Measurements from ENCODE around the gene GLI3.

Gene GLI3

GRCh38 chr7:42138691-42139090 lies 98.3 kb downstream of the GLI3 start:
- no peaks in the 10 kb centered on the region for H3K36me3 ChIP-seq (ENCODE audit: control insufficient read depth, insufficient read depth, low read length)
- no peak for DNase-seq

GRCh38 chr7:42137941-42138340 lies 99.1 kb downstream of the GLI3 start:
- DNase-seq, result no peak
- Histone ChIP-seq H3K9me3 (ENCODE audit: control insufficient read depth, low read length) (no peaks in the 10 kb centered on the region), H3K36me3 (ENCODE audit: control insufficient read depth, insufficient read depth, low read length) (no peaks in the 10 kb centered on the region), H3K27ac (ENCODE audit: insufficient read depth, low read length, poor library complexity, severe bottlenecking) (no peak overlapping the region), H3K4me3 (ENCODE audit: insufficient read depth, low read depth, low read length, poor library complexity, severe bottlenecking) (no peak overlapping the region), H3K4me1 (ENCODE audit: control insufficient read depth, insufficient read depth, low read length, poor library complexity, severe bottlenecking) (no peaks in the 10 kb centered on the region), H3K27me3 (replicated peaks; ENCODE audit: control insufficient read depth, insufficient read depth, low read length, poor library complexity, severe bottlenecking) (no peaks in the 10 kb centered on the region)

More at GRCh38 chr7:42138691-42139090, 98.3 kb downstream of the GLI3 start:
- no peak overlapping the region for H3K4me3 ChIP-seq (ENCODE audit: insufficient read depth, low read depth, low read length, poor library complexity, severe bottlenecking)
- no peaks in the 10 kb centered on the region for H3K9me3 ChIP-seq (ENCODE audit: control insufficient read depth, low read length)
- no peaks in the 10 kb centered on the region for H3K4me1 ChIP-seq (ENCODE audit: control insufficient read depth, insufficient read depth, low read length, poor library complexity, severe bottlenecking)
- no peak overlapping the region for H3K27ac ChIP-seq (ENCODE audit: insufficient read depth, low read length, poor library complexity, severe bottlenecking)
- no peaks in the 10 kb centered on the region for H3K27me3 ChIP-seq (replicated peaks; ENCODE audit: control insufficient read depth, insufficient read depth, low read length, poor library complexity, severe bottlenecking)

- H3K4me3 ChIP-seq (ENCODE audit: insufficient read depth, low read depth, low read length, poor library complexity, severe bottlenecking), result no peak overlapping the region
- H3K27me3 ChIP-seq (replicated peaks; ENCODE audit: control insufficient read depth, insufficient read depth, low read length, poor library complexity, severe bottlenecking), result no peaks in the 10 kb centered on the region
- H3K36me3 ChIP-seq (ENCODE audit: control insufficient read depth, insufficient read depth, low read length), result no peaks in the 10 kb centered on the region
- no peaks in the 10 kb centered on the region for H3K4me1 ChIP-seq (ENCODE audit: control insufficient read depth, insufficient read depth, low read length, poor library complexity, severe bottlenecking)
- DNase-seq, result no peak
- H3K9me3 ChIP-seq (ENCODE audit: control insufficient read depth, low read length), result no peaks in the 10 kb centered on the region
- no peak overlapping the region for H3K27ac ChIP-seq (ENCODE audit: insufficient read depth, low read length, poor library complexity, severe bottlenecking)
These were observed 99.6 kb downstream of the GLI3 start for GRCh38 chr7:42137431-42137830.

DNA sequence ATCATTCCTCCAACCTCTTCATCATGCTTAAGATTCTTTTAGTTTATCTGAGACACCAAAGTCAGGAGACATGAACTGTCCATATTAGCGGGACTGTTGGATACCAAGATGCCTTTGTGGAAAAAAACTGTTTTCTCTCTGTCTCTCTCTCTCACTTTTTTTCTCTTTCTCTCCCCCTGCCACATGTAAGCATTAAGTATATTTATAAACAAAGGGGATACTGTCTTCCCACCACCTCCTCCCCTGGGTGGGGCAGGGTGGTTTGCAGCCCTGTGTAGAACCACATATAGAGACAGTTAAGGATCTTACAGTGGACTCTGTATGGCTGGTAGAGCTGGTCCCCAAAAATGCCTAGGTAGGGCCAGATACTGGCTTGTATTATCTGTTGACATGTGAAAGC lies 101.3 kb downstream of the GLI3 start:
- H3K27me3 ChIP-seq (replicated peaks; ENCODE audit: control insufficient read depth, insufficient read depth, low read length, poor library complexity, severe bottlenecking), result no peaks in the 10 kb centered on the region
- DNase-seq, result no peak
- no peaks in the 10 kb centered on the region for H3K4me1 ChIP-seq (ENCODE audit: control insufficient read depth, insufficient read depth, low read length, poor library complexity, severe bottlenecking)
- H3K4me3 ChIP-seq (ENCODE audit: insufficient read depth, low read depth, low read length, poor library complexity, severe bottlenecking), result no peak overlapping the region
- no peaks in the 10 kb centered on the region for H3K9me3 ChIP-seq (ENCODE audit: control insufficient read depth, low read length)
- no peak overlapping the region for H3K27ac ChIP-seq (ENCODE audit: insufficient read depth, low read length, poor library complexity, severe bottlenecking)
- no peaks in the 10 kb centered on the region for H3K36me3 ChIP-seq (ENCODE audit: control insufficient read depth, insufficient read depth, low read length)

GRCh38 chr7:42134276-42134876 lies 102.6 kb downstream of the GLI3 start:
- Histone ChIP-seq H3K27ac (ENCODE audit: insufficient read depth, low read length, poor library complexity, severe bottlenecking) (no peak overlapping the region), H3K4me3 (ENCODE audit: insufficient read depth, low read depth, low read length, poor library complexity, severe bottlenecking) (no peak overlapping the region), H3K4me1 (ENCODE audit: control insufficient read depth, insufficient read depth, low read length, poor library complexity, severe bottlenecking) (no peaks in the 10 kb centered on the region), H3K27me3 (replicated peaks; ENCODE audit: control insufficient read depth, insufficient read depth, low read length, poor library complexity, severe bottlenecking) (no peaks in the 10 kb centered on the region), H3K9me3 (ENCODE audit: control insufficient read depth, low read length) (no peaks in the 10 kb centered on the region), H3K36me3 (ENCODE audit: control insufficient read depth, insufficient read depth, low read length) (no peaks in the 10 kb centered on the region)
- no peak for DNase-seq

DNA sequence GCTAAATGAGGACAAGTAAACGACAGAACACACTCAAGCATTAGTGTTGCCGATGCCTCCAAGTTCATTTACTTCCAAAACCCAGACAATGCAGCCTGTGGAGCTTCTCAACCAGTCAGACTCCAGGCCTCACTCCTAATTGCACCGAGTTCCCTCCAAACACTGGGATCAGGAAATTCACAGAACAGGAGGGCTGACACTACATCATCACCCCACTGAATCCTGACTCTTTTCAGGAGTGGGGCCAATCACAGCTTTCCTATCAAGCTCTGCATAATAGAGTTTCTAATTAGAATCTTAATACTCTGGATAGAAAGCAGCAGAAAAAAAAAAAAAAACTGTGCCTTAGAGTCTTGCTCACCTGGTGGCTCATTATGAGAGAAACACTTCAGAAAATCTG lies 103.7 kb downstream of the GLI3 start:
- no peaks in the 10 kb centered on the region for H3K27me3 ChIP-seq (replicated peaks; ENCODE audit: control insufficient read depth, insufficient read depth, low read length, poor library complexity, severe bottlenecking)
- no peak overlapping the region for H3K4me3 ChIP-seq (ENCODE audit: insufficient read depth, low read depth, low read length, poor library complexity, severe bottlenecking)
- no peaks in the 10 kb centered on the region for H3K36me3 ChIP-seq (ENCODE audit: control insufficient read depth, insufficient read depth, low read length)
- H3K9me3 ChIP-seq (ENCODE audit: control insufficient read depth, low read length), result no peaks in the 10 kb centered on the region
- DNase-seq, result no peak
- H3K27ac ChIP-seq (ENCODE audit: insufficient read depth, low read length, poor library complexity, severe bottlenecking), result no peak overlapping the region
- H3K4me1 ChIP-seq (ENCODE audit: control insufficient read depth, insufficient read depth, low read length, poor library complexity, severe bottlenecking), result no peaks in the 10 kb centered on the region

DNA sequence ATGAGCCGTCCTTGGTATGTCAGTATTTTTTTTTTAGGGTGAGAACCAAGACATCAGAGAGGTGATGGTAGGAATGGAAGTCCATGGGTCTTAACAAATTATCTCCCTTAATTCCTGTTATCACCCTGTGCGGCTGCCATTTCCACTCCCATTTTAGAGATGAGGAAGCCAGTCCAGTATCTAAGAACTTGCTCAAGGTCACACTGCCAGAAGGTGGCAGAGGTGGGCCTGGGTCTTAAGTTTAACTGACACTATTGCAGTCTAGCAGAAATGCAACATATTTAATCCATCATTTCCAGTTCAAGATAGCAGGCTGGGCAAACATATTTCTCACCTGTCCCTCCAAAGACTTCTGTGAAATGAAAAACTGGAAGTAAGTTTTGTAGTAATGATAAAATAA lies 108.3 kb downstream of the GLI3 start:
- DNase-seq, result no peak
- H3K36me3 ChIP-seq (ENCODE audit: control insufficient read depth, insufficient read depth, low read length), result no peaks in the 10 kb centered on the region
- no peak overlapping the region for H3K27ac ChIP-seq (ENCODE audit: insufficient read depth, low read length, poor library complexity, severe bottlenecking)

GRCh38 chr7:42127232-42127622 lies 109.8 kb downstream of the GLI3 start:
- H3K4me3 ChIP-seq (ENCODE audit: insufficient read depth, low read depth, low read length, poor library complexity, severe bottlenecking), result no peak overlapping the region
- no peak for DNase-seq
- no peaks in the 10 kb centered on the region for H3K4me1 ChIP-seq (ENCODE audit: control insufficient read depth, insufficient read depth, low read length, poor library complexity, severe bottlenecking)
- H3K27ac ChIP-seq (ENCODE audit: insufficient read depth, low read length, poor library complexity, severe bottlenecking), result no peak overlapping the region
- no peaks in the 10 kb centered on the region for H3K27me3 ChIP-seq (replicated peaks; ENCODE audit: control insufficient read depth, insufficient read depth, low read length, poor library complexity, severe bottlenecking)
- no peaks in the 10 kb centered on the region for H3K36me3 ChIP-seq (ENCODE audit: control insufficient read depth, insufficient read depth, low read length)
- H3K9me3 ChIP-seq (ENCODE audit: control insufficient read depth, low read length), result no peaks in the 10 kb centered on the region

More for the DNA sequence above, 108.3 kb downstream of the GLI3 start:
- Histone ChIP-seq H3K27me3 (replicated peaks; ENCODE audit: control insufficient read depth, insufficient read depth, low read length, poor library complexity, severe bottlenecking) (no peaks in the 10 kb centered on the region), H3K4me1 (ENCODE audit: control insufficient read depth, insufficient read depth, low read length, poor library complexity, severe bottlenecking) (no peaks in the 10 kb centered on the region), H3K9me3 (ENCODE audit: control insufficient read depth, low read length) (no peaks in the 10 kb centered on the region), H3K4me3 (ENCODE audit: insufficient read depth, low read depth, low read length, poor library complexity, severe bottlenecking) (no peak overlapping the region)

DNA sequence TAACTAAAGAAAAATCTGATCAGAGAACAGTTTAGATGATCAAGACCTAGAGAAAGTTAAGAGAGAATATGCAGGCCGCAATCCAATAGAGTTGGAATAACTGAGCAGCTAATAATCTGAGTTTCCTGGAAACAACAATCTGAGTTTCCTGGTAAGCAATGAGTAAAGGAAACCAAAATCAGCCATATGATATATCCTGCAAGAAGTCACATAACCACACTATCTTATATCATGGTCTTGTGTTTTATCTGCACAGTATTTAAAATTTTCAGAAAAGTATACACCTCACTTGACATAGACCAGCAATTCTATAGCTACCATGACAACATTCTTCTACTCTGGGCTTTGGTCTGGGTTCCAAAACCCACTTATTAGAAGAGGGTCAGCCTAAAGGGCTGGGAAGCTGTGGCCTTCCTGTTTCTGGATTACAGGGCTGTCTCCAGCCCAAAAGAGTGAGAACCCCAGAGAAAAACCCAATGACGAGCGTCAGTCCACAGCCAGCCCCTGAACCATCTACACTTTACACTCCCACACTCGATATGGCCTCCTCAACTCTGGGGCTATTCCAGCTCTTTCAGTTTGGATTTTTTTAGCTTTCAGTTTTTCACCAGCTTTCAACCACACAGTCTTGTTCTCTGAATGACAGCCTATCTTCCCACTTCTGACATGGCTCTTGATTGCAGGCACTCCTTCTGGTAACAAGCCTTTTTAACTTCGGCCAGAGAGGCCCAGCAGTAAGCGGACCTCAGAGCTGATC lies 110.4 kb downstream of the GLI3 start:
- DNase-seq, result no peak
- Histone ChIP-seq H3K27me3 (replicated peaks; ENCODE audit: control insufficient read depth, insufficient read depth, low read length, poor library complexity, severe bottlenecking) (no peaks in the 10 kb centered on the region), H3K4me1 (ENCODE audit: control insufficient read depth, insufficient read depth, low read length, poor library complexity, severe bottlenecking) (no peaks in the 10 kb centered on the region)

DNA sequence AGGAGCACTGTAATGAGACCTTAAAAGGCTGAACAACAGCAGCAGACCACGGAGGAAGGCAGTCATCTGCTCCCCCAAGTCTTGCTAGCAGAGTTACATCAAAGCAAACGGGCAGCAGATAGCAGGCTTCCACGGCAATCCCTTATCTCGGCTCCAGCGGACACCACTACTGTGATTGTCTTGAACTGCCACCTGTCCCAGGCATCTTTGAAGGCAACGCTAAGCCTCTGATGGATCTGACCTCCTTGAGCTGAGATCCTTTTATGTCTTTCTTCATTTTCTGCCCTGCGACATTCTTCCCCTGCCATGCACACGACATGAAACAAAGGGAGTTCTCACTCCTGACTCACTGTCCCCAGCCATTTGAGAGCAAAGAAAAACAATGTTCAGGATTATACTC lies 111.7 kb downstream of the GLI3 start:
- no peaks in the 10 kb centered on the region for H3K36me3 ChIP-seq (ENCODE audit: control insufficient read depth, insufficient read depth, low read length)

More for the DNA sequence above, 110.4 kb downstream of the GLI3 start:
- no peak overlapping the region for H3K4me3 ChIP-seq (ENCODE audit: insufficient read depth, low read depth, low read length, poor library complexity, severe bottlenecking)
- H3K27ac ChIP-seq (ENCODE audit: insufficient read depth, low read length, poor library complexity, severe bottlenecking), result no peak overlapping the region
- no peaks in the 10 kb centered on the region for H3K36me3 ChIP-seq (ENCODE audit: control insufficient read depth, insufficient read depth, low read length)
- no peaks in the 10 kb centered on the region for H3K9me3 ChIP-seq (ENCODE audit: control insufficient read depth, low read length)

More for the DNA sequence above, 111.7 kb downstream of the GLI3 start:
- H3K27me3 ChIP-seq (replicated peaks; ENCODE audit: control insufficient read depth, insufficient read depth, low read length, poor library complexity, severe bottlenecking), result no peaks in the 10 kb centered on the region
- no peaks in the 10 kb centered on the region for H3K4me1 ChIP-seq (ENCODE audit: control insufficient read depth, insufficient read depth, low read length, poor library complexity, severe bottlenecking)
- no peak overlapping the region for H3K27ac ChIP-seq (ENCODE audit: insufficient read depth, low read length, poor library complexity, severe bottlenecking)
- DNase-seq, result no peak
- H3K4me3 ChIP-seq (ENCODE audit: insufficient read depth, low read depth, low read length, poor library complexity, severe bottlenecking), result no peak overlapping the region
- no peaks in the 10 kb centered on the region for H3K9me3 ChIP-seq (ENCODE audit: control insufficient read depth, low read length)
